ENCODE data around the gene MAOA. TPM values are rescaled to one million over a fixed set of nuclear protein-coding genes. Genes with fewer than 3 reads are reported as not detected.
A peak's percentile ranks its signal among the peaks of the same experiment; 100 is the strongest.

MAOA gene
- total and polyA plus RNA-seq, 2 of the 13 experiments (the other 11 are each of a cell fraction or from before 2014, with no cell fraction given): 13.4 to 14.7 TPM

DNA sequence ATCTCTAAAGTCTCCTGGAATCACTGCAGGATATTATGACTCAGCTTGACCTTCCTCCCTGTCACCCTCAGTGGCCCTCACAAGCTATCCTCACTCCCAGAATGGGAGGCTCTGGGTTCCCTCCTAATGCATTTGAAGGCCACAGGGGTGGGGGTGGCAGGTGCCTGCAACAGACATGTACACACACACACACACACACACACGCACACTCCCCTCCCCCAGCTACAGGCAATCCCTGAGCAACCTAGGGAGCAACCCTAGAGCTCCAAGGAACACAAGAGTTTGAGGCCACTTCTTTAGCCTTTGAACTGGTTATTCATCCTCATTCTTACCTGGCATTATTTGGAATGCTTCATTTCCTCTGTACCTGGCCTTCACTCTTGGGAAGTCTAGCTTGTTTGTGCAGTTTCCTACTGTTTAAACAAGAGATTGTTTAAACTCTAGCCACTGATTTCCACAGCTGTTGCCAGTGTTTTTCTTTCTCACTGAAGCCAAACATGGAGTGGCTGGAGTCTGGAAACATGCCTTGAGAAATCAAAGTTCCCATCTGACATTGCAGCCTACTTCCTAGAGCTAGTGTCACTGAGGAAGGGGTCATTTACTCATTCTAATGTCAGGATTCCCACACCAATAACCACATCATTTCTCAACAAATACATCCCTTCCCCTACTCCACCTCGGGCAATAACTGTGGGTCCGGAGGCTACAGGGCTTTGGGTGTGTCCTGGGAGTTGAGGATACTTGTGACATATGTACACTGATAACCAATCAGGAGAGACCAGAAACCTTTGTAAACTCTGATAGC lies 37.7 kb downstream of the MAOA start (continued):
- TF ChIP-seq, protein P1, sequence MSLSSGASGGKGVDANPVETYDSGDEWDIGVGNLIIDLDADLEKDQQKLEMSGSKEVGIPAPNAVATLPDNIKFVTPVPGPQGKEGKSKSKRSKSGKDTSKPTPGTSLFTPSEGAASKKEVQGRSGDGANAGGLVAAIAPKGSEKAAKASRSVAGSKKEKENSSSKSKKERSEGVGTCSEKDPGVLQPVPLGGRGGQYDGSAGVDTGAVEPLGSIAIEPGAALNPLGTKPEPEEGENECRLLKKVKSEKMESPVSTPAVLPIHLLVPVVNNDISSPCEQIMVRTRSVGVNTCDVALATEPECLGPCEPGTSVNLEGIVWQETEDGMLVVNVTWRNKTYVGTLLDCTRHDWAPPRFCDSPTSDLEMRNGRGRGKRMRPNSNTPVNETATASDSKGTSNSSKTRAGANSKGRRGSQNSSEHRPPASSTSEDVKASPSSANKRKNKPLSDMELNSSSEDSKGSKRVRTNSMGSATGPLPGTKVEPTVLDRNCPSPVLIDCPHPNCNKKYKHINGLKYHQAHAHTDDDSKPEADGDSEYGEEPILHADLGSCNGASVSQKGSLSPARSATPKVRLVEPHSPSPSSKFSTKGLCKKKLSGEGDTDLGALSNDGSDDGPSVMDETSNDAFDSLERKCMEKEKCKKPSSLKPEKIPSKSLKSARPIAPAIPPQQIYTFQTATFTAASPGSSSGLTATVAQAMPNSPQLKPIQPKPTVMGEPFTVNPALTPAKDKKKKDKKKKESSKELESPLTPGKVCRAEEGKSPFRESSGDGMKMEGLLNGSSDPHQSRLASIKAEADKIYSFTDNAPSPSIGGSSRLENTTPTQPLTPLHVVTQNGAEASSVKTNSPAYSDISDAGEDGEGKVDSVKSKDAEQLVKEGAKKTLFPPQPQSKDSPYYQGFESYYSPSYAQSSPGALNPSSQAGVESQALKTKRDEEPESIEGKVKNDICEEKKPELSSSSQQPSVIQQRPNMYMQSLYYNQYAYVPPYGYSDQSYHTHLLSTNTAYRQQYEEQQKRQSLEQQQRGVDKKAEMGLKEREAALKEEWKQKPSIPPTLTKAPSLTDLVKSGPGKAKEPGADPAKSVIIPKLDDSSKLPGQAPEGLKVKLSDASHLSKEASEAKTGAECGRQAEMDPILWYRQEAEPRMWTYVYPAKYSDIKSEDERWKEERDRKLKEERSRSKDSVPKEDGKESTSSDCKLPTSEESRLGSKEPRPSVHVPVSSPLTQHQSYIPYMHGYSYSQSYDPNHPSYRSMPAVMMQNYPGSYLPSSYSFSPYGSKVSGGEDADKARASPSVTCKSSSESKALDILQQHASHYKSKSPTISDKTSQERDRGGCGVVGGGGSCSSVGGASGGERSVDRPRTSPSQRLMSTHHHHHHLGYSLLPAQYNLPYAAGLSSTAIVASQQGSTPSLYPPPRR (CRISPR knock-in tag; IDR thresholded peaks at IDR 0.05; ENCODE audit: borderline replicate concordance): peak; percentile 88
- TF ChIP-seq CEBPG (CRISPR knock-in tag; IDR thresholded peaks at IDR 0.05) (peak; percentile 37; the same call in 1 of the 2 replicates), RXRA (CRISPR knock-in tag; IDR thresholded peaks at IDR 0.05) (peak; percentile 38; the same call in 1 of the 2 replicates), NFRKB (IDR thresholded peaks at IDR 0.05) (no peak), RAD21 (CRISPR knock-in tag; IDR thresholded peaks at IDR 0.05) (no peak), ZBTB8A (CRISPR knock-in tag; IDR thresholded peaks at IDR 0.05; ENCODE audit: borderline replicate concordance, low read depth) (no peak)
- TF ChIP-seq, protein P2, sequence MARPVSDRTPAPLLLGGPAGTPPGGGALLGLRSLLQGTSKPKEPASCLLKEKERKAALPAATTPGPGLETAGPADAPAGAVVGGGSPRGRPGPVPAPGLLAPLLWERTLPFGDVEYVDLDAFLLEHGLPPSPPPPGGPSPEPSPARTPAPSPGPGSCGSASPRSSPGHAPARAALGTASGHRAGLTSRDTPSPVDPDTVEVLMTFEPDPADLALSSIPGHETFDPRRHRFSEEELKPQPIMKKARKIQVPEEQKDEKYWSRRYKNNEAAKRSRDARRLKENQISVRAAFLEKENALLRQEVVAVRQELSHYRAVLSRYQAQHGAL (CRISPR knock-in tag; IDR thresholded peaks at IDR 0.05; ENCODE audit: not compliant biosample characterization): no peak
- TF ChIP-seq, protein P3, sequence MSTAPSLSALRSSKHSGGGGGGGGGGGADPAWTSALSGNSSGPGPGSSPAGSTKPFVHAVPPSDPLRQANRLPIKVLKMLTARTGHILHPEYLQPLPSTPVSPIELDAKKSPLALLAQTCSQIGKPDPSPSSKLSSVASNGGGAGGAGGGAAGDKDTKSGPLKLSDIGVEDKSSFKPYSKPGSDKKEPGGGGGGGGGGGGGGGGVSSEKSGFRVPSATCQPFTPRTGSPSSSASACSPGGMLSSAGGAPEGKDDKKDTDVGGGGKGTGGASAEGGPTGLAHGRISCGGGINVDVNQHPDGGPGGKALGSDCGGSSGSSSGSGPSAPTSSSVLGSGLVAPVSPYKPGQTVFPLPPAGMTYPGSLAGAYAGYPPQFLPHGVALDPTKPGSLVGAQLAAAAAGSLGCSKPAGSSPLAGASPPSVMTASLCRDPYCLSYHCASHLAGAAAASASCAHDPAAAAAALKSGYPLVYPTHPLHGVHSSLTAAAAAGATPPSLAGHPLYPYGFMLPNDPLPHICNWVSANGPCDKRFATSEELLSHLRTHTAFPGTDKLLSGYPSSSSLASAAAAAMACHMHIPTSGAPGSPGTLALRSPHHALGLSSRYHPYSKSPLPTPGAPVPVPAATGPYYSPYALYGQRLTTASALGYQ (CRISPR knock-in tag; IDR thresholded peaks at IDR 0.05): peak; percentile 64; the same call in 1 of the 2 replicates
- TF ChIP-seq, protein P4, sequence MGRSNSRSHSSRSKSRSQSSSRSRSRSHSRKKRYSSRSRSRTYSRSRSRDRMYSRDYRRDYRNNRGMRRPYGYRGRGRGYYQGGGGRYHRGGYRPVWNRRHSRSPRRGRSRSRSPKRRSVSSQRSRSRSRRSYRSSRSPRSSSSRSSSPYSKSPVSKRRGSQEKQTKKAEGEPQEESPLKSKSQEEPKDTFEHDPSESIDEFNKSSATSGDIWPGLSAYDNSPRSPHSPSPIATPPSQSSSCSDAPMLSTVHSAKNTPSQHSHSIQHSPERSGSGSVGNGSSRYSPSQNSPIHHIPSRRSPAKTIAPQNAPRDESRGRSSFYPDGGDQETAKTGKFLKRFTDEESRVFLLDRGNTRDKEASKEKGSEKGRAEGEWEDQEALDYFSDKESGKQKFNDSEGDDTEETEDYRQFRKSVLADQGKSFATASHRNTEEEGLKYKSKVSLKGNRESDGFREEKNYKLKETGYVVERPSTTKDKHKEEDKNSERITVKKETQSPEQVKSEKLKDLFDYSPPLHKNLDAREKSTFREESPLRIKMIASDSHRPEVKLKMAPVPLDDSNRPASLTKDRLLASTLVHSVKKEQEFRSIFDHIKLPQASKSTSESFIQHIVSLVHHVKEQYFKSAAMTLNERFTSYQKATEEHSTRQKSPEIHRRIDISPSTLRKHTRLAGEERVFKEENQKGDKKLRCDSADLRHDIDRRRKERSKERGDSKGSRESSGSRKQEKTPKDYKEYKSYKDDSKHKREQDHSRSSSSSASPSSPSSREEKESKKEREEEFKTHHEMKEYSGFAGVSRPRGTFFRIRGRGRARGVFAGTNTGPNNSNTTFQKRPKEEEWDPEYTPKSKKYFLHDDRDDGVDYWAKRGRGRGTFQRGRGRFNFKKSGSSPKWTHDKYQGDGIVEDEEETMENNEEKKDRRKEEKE (IDR thresholded peaks at IDR 0.05): no peak
